AG09309 (cell line): Measurements from ENCODE around the gene KCTD16.

Experiments
- DNase-seq: peaks from one replicate; pipeline ENCODE4 v3.0.0-alpha.2; 2010; ENCODE audit warnings: low read depth
- H3K4me3 ChIP-seq: 2 replicates; pipeline ENCODE4 v1.5.1; 2011; ENCODE audit warnings: mild to moderate bottlenecking, low read depth, low read length, moderate library complexity; ENCODE audit not compliant: control insufficient read depth
- TF ChIP-seq, protein P1 (sequence below): IDR thresholded peaks from 2 replicates; pipeline ENCODE4 v1.5.1; 2011; ENCODE audit warnings: mild to moderate bottlenecking, low read depth, low read length, inconsistent platforms; ENCODE audit not compliant: insufficient read depth, control insufficient read depth; ENCODE audit errors: missing control alignments

KCTD16 gene

DNA sequence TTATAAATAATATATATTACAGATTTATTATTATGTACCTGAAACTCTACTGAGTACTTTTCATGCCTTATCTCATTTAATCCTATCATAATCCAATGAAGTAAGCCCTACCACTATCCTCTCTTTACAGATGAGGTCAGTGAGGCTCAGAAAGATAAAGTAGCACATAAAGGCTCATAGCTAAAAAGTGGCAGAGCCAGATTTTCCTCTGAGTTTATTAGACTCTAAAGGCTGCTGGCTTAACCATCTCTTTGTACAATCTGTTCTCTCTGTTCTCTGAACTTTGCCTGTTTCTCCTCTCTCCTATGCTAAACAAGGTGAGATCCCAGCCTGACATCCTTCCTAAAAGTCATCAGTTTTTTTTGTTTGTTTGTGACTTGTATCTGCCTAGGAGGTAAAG, 311.2 kb downstream of the KCTD16 start:
- no peak overlapping the region for H3K4me3 ChIP-seq
- TF ChIP-seq, protein P1, sequence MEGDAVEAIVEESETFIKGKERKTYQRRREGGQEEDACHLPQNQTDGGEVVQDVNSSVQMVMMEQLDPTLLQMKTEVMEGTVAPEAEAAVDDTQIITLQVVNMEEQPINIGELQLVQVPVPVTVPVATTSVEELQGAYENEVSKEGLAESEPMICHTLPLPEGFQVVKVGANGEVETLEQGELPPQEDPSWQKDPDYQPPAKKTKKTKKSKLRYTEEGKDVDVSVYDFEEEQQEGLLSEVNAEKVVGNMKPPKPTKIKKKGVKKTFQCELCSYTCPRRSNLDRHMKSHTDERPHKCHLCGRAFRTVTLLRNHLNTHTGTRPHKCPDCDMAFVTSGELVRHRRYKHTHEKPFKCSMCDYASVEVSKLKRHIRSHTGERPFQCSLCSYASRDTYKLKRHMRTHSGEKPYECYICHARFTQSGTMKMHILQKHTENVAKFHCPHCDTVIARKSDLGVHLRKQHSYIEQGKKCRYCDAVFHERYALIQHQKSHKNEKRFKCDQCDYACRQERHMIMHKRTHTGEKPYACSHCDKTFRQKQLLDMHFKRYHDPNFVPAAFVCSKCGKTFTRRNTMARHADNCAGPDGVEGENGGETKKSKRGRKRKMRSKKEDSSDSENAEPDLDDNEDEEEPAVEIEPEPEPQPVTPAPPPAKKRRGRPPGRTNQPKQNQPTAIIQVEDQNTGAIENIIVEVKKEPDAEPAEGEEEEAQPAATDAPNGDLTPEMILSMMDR: no peak
- no peak for DNase-seq

DNA sequence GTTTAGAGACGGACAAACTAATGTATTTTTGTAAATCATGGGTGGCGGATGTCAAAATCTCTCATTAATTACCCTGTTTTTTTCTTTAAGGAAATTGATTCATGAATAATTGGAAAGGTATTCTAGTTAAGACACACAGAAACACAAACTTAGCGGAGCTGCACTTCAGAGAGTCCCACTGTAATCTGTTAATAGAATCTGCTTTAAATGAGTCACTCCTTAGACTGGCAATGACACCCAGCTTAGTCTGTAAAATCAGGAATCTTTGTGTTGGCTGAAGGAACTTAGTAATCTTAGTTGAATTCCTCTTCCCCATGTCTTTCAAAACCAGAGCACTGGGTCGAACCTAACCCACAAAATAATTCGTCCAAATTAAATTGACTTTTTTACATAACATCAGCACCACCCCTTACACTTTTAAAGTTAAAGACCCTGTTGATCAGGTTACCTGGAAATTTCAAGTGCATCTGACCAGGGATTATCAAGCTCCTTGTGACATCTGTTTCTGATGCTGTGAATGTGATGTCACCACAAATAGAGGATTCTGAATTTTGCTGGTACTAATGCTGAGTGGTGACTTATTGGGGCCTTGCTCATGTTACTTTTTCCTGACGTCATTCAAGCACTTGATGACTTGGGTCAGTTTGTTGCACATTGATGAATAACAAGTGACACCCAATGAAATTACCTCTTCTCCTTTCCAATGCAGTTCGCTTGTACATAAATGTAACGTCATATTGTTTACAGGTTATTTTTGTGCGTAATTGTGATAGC, 313.6 kb downstream of the KCTD16 start:
- DNase-seq: peak; percentile 46
- H3K4me3 ChIP-seq: no peak overlapping the region
- TF ChIP-seq, protein P1: no peak

DNA sequence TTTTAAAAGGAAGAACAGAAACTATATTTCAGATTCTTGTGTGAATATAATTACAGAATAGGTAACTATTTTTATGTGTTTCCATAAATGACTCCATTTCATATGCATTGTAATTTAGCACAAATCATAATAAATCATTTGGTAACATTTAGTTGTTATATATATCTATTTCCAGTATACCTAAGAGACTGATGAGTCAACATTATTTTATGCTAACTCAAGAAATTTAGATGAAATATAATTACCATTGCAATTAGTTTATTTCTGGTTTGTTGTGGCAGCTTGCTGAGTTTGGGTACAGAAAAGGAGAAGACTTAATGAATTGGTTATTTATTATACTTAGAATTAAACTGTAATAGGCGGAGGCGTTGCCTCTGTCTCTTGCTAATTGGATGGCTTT, 314.9 kb downstream of the KCTD16 start:
- no peak overlapping the region for H3K4me3 ChIP-seq
- TF ChIP-seq, protein P1: no peak
- DNase-seq: no peak

DNA sequence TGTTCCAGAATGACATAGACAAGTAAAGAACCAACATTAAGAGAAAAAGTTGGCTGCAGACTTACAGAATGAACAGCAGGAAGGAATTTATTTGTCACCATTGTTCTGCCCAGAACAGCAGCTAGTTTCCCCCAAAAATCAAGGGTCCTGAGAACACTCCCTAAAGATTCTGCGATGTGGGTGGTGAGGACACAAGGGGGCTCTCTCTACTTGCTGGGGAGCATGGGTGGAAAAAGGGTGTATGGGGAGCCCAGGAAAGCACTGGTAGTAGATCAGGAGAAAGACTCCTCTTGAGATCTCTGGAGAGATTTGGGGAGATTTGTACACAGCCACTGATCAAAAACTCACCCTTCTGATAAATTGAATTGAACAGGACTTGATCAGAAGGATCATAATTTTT, 316.5 kb downstream of the KCTD16 start:
- no peak for DNase-seq
- TF ChIP-seq, protein P1: no peak
- H3K4me3 ChIP-seq: no peak overlapping the region

DNA sequence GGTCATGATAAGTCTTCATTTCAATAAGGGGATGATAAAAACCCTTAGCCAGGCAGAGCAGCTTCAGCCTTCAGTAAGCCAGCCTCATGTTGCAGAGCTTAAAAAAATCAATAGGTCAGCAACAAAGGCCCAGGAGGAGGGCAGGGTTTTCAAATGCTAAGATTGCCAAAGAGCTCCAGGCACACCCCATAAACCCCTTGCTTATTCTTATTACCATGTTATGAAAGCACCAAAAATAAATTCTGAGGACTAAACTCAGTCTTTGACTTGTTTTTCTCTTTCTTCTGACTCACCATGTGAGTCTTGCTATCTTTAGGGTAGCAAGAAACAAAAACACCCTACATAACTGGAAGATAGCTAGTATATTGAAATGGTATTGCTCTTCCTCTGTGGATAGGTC, 317.1 kb downstream of the KCTD16 start:
- H3K4me3 ChIP-seq: no peak overlapping the region
- TF ChIP-seq, protein P1: no peak
- no peak for DNase-seq

DNA sequence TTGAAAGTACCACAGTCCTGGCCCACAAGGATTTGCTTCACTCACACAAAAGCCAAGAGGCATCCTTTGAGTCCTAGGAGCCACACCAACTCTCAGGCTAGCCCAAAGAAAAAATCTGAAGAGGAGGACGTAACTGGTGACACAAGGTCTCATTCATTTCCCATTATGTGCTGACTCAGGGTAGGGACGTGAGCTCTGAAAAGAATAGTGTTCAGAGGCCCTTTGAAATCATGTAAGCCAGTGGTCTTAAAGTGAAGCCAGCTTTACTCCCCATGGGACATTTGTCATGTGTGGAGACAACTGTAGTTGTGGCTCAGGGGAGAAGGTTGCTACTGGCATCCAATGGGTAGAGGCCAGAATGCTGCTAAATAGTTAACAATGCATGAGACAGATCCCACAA, 332.4 kb downstream of the KCTD16 start:
- no peak for DNase-seq

More for the DNA sequence above, 332.4 kb downstream of the KCTD16 start:
- H3K4me3 ChIP-seq: no peak overlapping the region
- TF ChIP-seq, protein P1: no peak
